ENCODE results near the gene EBF4.
"Not testable (repeated sequence)": the region's sequence is repeated elsewhere in the genome, so short reads cannot be mapped to it uniquely, and the experiment has no call there.

The EBF4 gene

GRCh38 chr20:2797136-2797983 is 104.8 kb downstream of the EBF4 start:
- no peak for DNase-seq

GRCh38 chr20:2798095-2798805 is 105.7 kb downstream of the EBF4 start:
- no peak for DNase-seq

GRCh38 chr20:2798814-2799213 is 106.2 kb downstream of the EBF4 start:
- DNase-seq: no peak

GRCh38 chr20:2799271-2799670 is 106.7 kb downstream of the EBF4 start:
- DNase-seq: no peak

GRCh38 chr20:2799688-2800520 is 107.3 kb downstream of the EBF4 start:
- DNase-seq: no peak

GRCh38 chr20:2800521-2801285 is 108.1 kb downstream of the EBF4 start, which contains the start of gene CPXM1:
Gene CPXM1 (minus strand): TSS chr20:2800627. CDS start chr20:2800572, 55 bp downstream.
- no peak for DNase-seq

GRCh38 chr20:2801286-2801728 is 108.7 kb downstream of the EBF4 start:
- DNase-seq: no peak

GRCh38 chr20:2804041-2804828 is 111.7 kb downstream of the EBF4 start:
- no peak for DNase-seq

GRCh38 chr20:2804852-2805688 is 112.5 kb downstream of the EBF4 start:
- no peak for DNase-seq

GRCh38 chr20:2805689-2806350 is 113.2 kb downstream of the EBF4 start:
- DNase-seq: no peak

- no peak for DNase-seq
These were observed 113.7 kb downstream of the EBF4 start for GRCh38 chr20:2806351-2806701.

- DNase-seq: no peak
These were observed 114.4 kb downstream of the EBF4 start for GRCh38 chr20:2807019-2807418.

GRCh38 chr20:2807929-2808328 is 115.3 kb downstream of the EBF4 start:
- DNase-seq: not testable (repeated sequence)

GRCh38 chr20:2809690-2810089 is 117.1 kb downstream of the EBF4 start:
- DNase-seq: no peak
